ENCODE measurements around the gene RPS3.

RPS3 gene

DNA sequence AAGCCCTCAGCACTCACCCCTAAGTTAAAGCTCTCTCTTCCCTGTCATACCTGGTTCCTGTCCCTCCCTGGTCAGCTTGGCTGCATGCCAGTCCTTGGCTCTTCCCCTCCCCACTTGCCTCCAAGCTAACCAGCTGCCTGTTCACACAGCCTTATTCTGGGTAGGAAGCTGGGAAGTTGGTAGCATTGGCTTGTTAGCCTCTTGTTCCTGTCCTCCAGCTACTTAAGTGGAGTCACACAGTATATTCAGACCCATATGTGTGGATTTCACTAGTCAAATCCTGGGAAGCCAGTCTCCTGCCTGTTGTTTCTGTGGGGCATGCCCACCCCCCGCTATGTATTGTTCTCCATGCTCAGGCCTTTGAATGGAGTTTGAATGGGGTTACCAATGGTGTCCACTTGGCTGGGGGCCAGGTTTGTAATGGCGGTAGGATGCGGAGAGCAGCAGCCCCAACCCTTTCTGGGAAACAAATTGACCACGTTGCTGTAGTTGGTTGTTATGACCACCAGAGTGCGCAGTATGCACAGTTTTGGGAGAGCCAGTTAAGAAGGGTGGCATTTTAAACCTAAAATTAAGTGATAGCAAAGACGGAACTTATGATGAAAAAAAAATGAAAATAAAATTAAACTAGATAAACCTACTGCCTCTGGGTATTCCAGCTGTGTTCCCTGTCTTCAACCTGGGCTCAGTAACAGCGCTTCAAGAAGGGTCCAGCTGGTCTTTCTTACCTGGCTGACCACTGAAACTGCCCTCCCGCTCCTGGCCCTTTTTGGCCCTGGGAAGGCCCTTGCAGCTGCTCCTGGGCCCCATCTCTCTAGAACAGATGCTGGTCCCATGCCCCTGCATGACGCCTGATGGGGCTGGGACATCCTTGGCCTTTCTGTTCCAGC lies 10.7 kb upstream of the RPS3 start:
- TF ChIP-seq, protein P1, sequence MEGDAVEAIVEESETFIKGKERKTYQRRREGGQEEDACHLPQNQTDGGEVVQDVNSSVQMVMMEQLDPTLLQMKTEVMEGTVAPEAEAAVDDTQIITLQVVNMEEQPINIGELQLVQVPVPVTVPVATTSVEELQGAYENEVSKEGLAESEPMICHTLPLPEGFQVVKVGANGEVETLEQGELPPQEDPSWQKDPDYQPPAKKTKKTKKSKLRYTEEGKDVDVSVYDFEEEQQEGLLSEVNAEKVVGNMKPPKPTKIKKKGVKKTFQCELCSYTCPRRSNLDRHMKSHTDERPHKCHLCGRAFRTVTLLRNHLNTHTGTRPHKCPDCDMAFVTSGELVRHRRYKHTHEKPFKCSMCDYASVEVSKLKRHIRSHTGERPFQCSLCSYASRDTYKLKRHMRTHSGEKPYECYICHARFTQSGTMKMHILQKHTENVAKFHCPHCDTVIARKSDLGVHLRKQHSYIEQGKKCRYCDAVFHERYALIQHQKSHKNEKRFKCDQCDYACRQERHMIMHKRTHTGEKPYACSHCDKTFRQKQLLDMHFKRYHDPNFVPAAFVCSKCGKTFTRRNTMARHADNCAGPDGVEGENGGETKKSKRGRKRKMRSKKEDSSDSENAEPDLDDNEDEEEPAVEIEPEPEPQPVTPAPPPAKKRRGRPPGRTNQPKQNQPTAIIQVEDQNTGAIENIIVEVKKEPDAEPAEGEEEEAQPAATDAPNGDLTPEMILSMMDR (IDR thresholded peaks at IDR 0.05; ENCODE audit: control insufficient read depth, insufficient read depth, low read depth, low read length, missing control alignments): peak; percentile 73
- DNase-seq (ENCODE audit: low read depth): peak; percentile 20
- H3K4me3 ChIP-seq (ENCODE audit: control insufficient read depth, low read depth, low read length): no peak overlapping the region

DNA sequence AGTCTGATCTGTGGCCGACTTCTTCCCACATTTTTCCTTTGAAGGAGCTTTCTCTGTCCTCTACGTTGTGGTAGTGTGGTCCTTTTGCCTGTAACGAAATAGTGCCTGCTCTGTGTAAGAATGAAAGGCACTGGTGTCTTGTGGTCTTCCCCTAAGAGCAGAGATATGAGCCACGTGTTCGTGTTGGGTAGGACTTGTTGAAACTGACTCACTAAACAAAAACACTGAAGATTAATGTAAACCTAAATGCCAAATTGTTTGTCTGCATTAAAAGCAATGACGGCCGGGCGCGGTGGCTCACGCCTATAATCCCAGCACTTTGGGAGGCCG lies 10.1 kb upstream of the RPS3 start:
- no peak overlapping the region for H3K4me3 ChIP-seq (ENCODE audit: control insufficient read depth, low read depth, low read length)
- no peak for DNase-seq (ENCODE audit: low read depth)
- TF ChIP-seq, protein P1 (IDR thresholded peaks at IDR 0.05; ENCODE audit: control insufficient read depth, insufficient read depth, low read depth, low read length, missing control alignments): no peak

DNA sequence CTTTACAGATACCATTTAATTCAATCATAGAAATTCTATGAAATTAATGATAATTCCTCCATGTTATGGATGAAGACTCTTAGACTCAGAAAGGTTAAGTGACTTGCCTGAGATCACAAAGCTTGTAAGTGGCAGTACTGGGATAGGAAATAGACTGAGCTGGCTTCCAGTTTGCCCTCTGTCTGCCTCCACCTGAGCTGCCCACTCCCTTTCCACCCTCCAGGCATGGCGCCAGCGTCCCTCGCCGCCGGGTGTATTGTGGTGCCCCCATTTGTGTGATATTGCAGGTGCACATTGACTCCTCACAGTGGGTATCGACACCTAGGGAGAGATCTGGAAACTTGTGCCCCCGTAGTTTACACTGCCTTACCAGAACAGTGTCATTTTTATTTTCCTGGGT lies 9.4 kb upstream of the RPS3 start:
- DNase-seq (ENCODE audit: low read depth): no peak
- no peak overlapping the region for H3K4me3 ChIP-seq (ENCODE audit: control insufficient read depth, low read depth, low read length)

DNA sequence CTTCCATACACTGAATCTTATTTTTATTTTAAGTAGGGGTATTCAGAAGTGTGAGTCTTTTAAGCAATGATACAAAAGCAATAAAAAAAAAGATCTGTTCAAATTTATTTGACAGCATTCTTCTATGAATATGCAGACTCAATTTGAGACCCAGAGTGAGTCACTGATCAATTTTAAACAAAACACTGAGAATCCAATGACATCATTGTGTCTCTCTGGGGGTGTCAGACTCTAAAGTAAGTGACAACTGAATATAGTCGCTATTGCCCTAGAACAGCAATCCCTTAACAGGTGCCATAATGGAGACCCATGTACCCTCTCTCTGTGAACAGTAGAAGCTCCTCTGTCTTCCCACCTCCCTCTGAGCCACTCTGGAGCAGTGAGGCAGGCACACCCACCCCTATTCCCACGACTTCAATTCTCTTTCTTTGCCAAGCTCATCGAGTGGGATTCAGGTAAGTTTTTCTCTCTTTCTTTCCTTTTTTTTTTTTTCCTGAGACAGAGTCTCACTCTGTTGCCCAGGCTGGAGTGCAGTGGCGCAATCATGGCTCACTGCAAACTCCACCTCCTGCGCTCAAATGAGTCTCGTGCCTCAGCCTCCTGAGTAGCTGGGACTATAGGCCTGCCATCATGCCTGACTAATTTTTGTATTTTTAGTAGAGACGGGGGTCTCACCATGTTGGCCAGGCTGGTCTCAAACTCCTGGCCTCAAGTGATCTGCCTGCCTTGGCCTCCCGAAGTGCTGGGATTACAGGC lies 5.1 kb upstream of the RPS3 start:
- DNase-seq (ENCODE audit: low read depth): no peak
- no peak overlapping the region for H3K4me3 ChIP-seq (ENCODE audit: control insufficient read depth, low read depth, low read length)
- TF ChIP-seq, protein P1 (IDR thresholded peaks at IDR 0.05; ENCODE audit: control insufficient read depth, insufficient read depth, low read depth, low read length, missing control alignments): no peak

More for the DNA sequence above, 9.4 kb upstream of the RPS3 start:
- TF ChIP-seq, protein P1 (IDR thresholded peaks at IDR 0.05; ENCODE audit: control insufficient read depth, insufficient read depth, low read depth, low read length, missing control alignments): no peak

DNA sequence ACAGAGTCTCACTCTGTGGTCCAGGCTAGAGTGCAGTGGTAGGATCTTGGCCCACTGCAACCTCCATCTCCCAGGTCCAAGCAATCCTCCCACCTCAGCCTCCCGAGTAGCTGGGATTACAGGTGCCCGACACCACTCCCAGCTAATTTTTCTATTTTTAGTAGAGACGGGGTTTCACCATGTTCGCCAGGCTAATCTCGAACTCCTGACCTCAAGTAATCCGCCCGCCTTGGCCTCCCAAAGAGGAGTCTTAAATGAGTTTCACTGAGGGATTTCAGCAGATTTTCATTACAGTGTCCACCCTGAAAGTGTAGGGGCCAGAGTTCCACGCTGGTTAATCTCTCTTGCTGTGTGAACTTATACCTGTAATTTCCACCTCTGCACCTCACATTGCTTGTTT lies 412 bp upstream of the RPS3 start:
- TF ChIP-seq, protein P1 (IDR thresholded peaks at IDR 0.05; ENCODE audit: control insufficient read depth, insufficient read depth, low read depth, low read length, missing control alignments): no peak
- H3K4me3 ChIP-seq (ENCODE audit: control insufficient read depth, low read depth, low read length): no peak overlapping the region
- DNase-seq (ENCODE audit: low read depth): no peak

DNA sequence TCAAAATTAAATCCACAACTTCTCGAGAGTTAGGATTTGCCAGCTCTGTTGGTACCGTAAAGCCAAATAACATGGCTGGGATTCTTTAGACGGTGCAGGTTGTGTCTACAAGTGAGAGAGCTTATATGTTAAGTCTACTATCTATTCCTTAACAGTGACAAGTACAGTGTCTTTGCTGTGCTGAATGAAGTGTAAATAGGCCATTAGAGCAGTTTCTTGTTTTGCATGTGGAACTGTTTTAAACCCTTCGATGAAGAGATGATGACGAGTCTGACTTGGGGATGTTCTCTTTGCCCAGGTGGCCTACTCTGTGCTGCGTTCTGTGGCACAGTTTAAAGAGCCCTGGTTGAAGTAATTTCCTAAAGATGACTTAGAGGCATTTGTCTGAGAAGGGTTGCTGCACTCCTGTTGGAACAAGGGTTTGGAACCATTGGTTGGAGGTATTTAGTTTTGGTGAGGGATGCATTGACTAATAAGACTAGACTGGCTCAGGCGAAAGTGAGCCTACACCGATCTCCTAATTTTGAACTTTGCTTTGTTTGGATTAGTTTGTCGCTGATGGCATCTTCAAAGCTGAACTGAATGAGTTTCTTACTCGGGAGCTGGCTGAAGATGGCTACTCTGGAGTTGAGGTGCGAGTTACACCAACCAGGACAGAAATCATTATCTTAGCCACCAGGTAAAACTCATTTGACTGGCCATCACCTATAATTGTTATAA lies 988 bp downstream of the RPS3 start:
- no peak for DNase-seq (ENCODE audit: low read depth)
- H3K4me3 ChIP-seq (ENCODE audit: control insufficient read depth, low read depth, low read length): peak overlapping the region; percentile 80
- TF ChIP-seq, protein P1 (IDR thresholded peaks at IDR 0.05; ENCODE audit: control insufficient read depth, insufficient read depth, low read depth, low read length, missing control alignments): no peak
